Measurements from ENCODE around the gene ATP11C.

Gene ATP11C

GRCh38 chrX:139890991-139891700 lies 41.7 kb downstream of the ATP11C start:
- DNase-seq (ENCODE audit: extremely low spot score), result no peak
- POLR2A ChIA-PET, result no interaction called here

GRCh38 chrX:139889760-139890159 lies 43.1 kb downstream of the ATP11C start:
- TF ChIP-seq CTCF (IDR thresholded peaks at IDR 0.05; ENCODE audit: control extremely low read depth, extremely low read depth, low read depth, missing control alignments), result no peak
- ChIA-PET CTCF (no interaction called here), POLR2A (no interaction called here)
- no peak for DNase-seq (ENCODE audit: extremely low spot score)

More at GRCh38 chrX:139890991-139891700, 41.7 kb downstream of the ATP11C start:
- no peak for TF ChIP-seq CTCF (IDR thresholded peaks at IDR 0.05; ENCODE audit: control extremely low read depth, extremely low read depth, low read depth, missing control alignments)
- CTCF ChIA-PET, result interaction anchor here (1.3 kb wide), 1 partner anchor 9 kb away, joined by 3 read pairs; no protein-coding TSS in a partner anchor

GRCh38 chrX:139883984-139884383 lies 48.9 kb downstream of the ATP11C start:
- ChIA-PET CTCF (interaction anchor here (1.2 kb wide), 1 partner anchor 10 kb away, joined by 3 read pairs; no protein-coding TSS in a partner anchor), POLR2A (no interaction called here)
- no peak for TF ChIP-seq CTCF (IDR thresholded peaks at IDR 0.05; ENCODE audit: control extremely low read depth, extremely low read depth, low read depth, missing control alignments)
- DNase-seq (ENCODE audit: extremely low spot score), result no peak

- no peak for TF ChIP-seq CTCF (IDR thresholded peaks at IDR 0.05; ENCODE audit: control extremely low read depth, extremely low read depth, low read depth, missing control alignments)
- CTCF ChIA-PET, result interaction anchor here (1.0 kb wide), 1 partner anchor 9 kb away, joined by 3 read pairs; no protein-coding TSS in a partner anchor
- DNase-seq (ENCODE audit: extremely low spot score), result no peak
- POLR2A ChIA-PET, result no interaction called here
These were observed 50.6 kb downstream of the ATP11C start for GRCh38 chrX:139882299-139882698.

- ChIA-PET CTCF (interaction anchor here (0.9 to 1.0 kb wide), 2 partner anchors 10 to 16 kb away, joined by 3 read pairs; no protein-coding TSS in a partner anchor), POLR2A (no interaction called here)
- TF ChIP-seq CTCF (IDR thresholded peaks at IDR 0.05; ENCODE audit: control extremely low read depth, extremely low read depth, low read depth, missing control alignments), result no peak
- DNase-seq (ENCODE audit: extremely low spot score), result no peak
These were observed 51.3 kb downstream of the ATP11C start for GRCh38 chrX:139881572-139881971.

GRCh38 chrX:139881130-139881529 lies 51.7 kb downstream of the ATP11C start:
- POLR2A ChIA-PET, result no interaction called here
- DNase-seq (ENCODE audit: extremely low spot score), result no peak
- CTCF ChIA-PET, result interaction anchor here (0.9 kb wide), 1 partner anchor 17 kb away, joined by 3 read pairs; no protein-coding TSS in a partner anchor
- TF ChIP-seq CTCF (IDR thresholded peaks at IDR 0.05; ENCODE audit: control extremely low read depth, extremely low read depth, low read depth, missing control alignments), result no peak

Measured in GM10248 (cell line).